Activated T-cell treated with anti-CD3 and anti-CD28 coated beads, Interleukin-2, amount 50 U/mL, for 24 hours (primary cell): ENCODE data around the gene CYSTM1.
A peak's percentile ranks its signal among the peaks of the same experiment; 100 is the strongest.

Experiments
- DNase-seq: peaks from one replicate; pipeline ENCODE4 v3.0.0-alpha.2; 2020
- H3K27ac Mint-ChIP-seq: 2 replicates; pipeline ENCODE4 v1.8.0; 2020; ENCODE audit warnings: mild to moderate bottlenecking, mixed read lengths
- H3K27me3 Mint-ChIP-seq: 2 replicates; pipeline ENCODE4 v1.8.0; 2020; ENCODE audit warnings: mixed read lengths
- H3K36me3 Mint-ChIP-seq: 2 replicates; pipeline ENCODE4 v1.8.0; 2020; ENCODE audit warnings: low read depth, mixed read lengths
- H3K4me1 Mint-ChIP-seq: 2 replicates; pipeline ENCODE4 v1.8.0; 2020; ENCODE audit warnings: low read depth, mixed read lengths
- H3K4me3 Mint-ChIP-seq: 2 replicates; pipeline ENCODE4 v1.8.0; 2020; ENCODE audit warnings: mild to moderate bottlenecking, moderate library complexity, mixed read lengths
- H3K9me3 Mint-ChIP-seq: 2 replicates; pipeline ENCODE4 v1.8.0; 2020; ENCODE audit warnings: mixed read lengths

CYSTM1 gene

GRCh38 chr5:140220032-140220697 lies 45.2 kb downstream of the CYSTM1 start:
- Mint-ChIP-seq H3K4me1 (peaks cover 32% of the 10 kb centered on the region), H3K4me3 (no peak overlapping the region), H3K36me3 (no peaks in the 10 kb centered on the region), H3K9me3 (no peaks in the 10 kb centered on the region), H3K27me3 (no peaks in the 10 kb centered on the region), H3K27ac (peak overlapping the region; percentile 7)
- DNase-seq: no peak

GRCh38 chr5:140220698-140221064 lies 45.7 kb downstream of the CYSTM1 start:
- DNase-seq: no peak
- Mint-ChIP-seq H3K27me3 (no peaks in the 10 kb centered on the region), H3K36me3 (no peaks in the 10 kb centered on the region), H3K27ac (peak overlapping the region; percentile 7), H3K4me1 (peaks cover 32% of the 10 kb centered on the region), H3K9me3 (no peaks in the 10 kb centered on the region), H3K4me3 (no peak overlapping the region)

DNA sequence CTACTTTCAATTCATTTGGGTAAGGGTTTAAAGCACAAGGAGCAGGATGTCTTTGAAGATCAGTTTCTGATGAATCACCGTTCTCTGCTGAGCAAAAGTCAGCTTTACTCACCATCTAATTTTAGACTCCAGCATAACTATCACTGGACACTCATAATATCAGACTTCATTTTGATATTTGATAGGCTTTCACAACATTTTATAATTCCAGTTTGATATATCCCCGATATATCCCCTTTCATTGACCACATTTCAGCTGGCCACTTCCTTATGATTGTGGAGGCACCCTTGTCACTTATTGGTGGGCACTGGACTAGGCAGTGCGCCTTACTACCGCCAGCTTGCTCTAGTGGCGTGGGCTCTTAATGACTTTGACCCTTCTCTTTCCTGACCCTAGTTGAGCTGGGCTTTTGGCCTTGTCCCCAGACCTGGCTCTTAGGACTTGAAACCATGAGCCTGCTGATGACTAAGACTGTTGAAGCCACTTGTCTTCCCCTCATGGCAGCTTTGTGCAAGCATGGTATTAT lies 46.8 kb downstream of the CYSTM1 start:
- H3K27me3 Mint-ChIP-seq: no peaks in the 10 kb centered on the region
- H3K36me3 Mint-ChIP-seq: no peaks in the 10 kb centered on the region
- peaks cover 32% of the 10 kb centered on the region for H3K4me1 Mint-ChIP-seq
- peak overlapping the region; percentile 51 for H3K27ac Mint-ChIP-seq
- H3K4me3 Mint-ChIP-seq: no peak overlapping the region
- no peaks in the 10 kb centered on the region for H3K9me3 Mint-ChIP-seq
- no peak for DNase-seq

- H3K4me3 Mint-ChIP-seq: no peak overlapping the region
- no peak overlapping the region for H3K27ac Mint-ChIP-seq
- no peaks in the 10 kb centered on the region for H3K27me3 Mint-ChIP-seq
Measured at GRCh38 chr5:140222416-140222815, 47.4 kb downstream of the CYSTM1 start.

DNA sequence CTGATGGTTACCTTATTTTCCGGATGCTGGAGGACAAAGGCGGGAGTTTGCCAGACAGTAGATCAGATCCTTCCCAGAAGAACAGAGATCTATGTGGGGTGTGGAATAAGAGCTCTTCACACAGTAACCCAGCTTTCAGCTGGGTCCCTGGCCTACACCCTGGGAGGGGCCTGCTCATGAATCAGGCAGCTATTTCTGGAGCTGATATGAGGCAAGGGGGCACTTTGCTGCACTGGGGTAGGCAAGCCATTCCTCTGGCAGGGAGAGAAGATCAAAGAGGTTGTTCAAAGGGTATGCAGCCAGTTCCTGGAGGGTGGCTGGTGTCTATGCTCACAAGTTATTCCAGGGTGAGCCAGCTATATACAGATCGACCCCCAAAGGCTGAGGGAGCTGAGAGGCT lies 48.6 kb downstream of the CYSTM1 start:
- Mint-ChIP-seq H3K36me3 (no peaks in the 10 kb centered on the region), H3K27ac (no peak overlapping the region), H3K4me3 (no peak overlapping the region)

More at GRCh38 chr5:140222416-140222815, 47.4 kb downstream of the CYSTM1 start:
- DNase-seq: no peak
- Mint-ChIP-seq H3K9me3 (no peaks in the 10 kb centered on the region), H3K4me1 (peaks cover 32% of the 10 kb centered on the region), H3K36me3 (no peaks in the 10 kb centered on the region)

GRCh38 chr5:140224658-140225057 lies 49.7 kb downstream of the CYSTM1 start:
- Mint-ChIP-seq H3K4me3 (no peak overlapping the region), H3K36me3 (no peaks in the 10 kb centered on the region), H3K4me1 (peaks cover 30% of the 10 kb centered on the region), H3K9me3 (no peaks in the 10 kb centered on the region), H3K27ac (no peak overlapping the region), H3K27me3 (no peaks in the 10 kb centered on the region)
- DNase-seq: no peak

More for the DNA sequence above, 48.6 kb downstream of the CYSTM1 start:
- H3K4me1 Mint-ChIP-seq: peaks cover 32% of the 10 kb centered on the region
- H3K9me3 Mint-ChIP-seq: no peaks in the 10 kb centered on the region
- no peaks in the 10 kb centered on the region for H3K27me3 Mint-ChIP-seq
- DNase-seq: no peak

DNA sequence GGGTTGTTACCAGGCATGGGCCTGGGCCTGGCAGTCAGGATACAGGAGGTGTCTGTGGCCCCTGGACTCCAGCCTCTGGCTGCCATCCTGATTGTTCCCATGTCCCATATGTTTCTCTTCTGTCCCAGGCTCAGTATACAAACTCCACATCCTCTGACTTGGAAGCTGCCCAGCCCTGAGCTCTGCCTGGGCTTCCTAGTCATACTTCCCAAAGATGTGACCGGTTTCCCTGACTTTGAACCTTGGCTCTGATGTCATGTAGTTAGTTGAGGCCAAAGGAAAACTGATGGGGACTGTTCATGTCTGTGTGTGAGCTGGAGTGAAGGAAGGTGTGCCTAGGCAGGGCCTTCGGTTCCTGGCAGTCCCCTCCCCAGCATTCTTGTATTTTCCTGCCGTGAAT lies 50.4 kb downstream of the CYSTM1 start:
- Mint-ChIP-seq H3K9me3 (no peaks in the 10 kb centered on the region), H3K4me1 (peaks cover 23% of the 10 kb centered on the region), H3K27ac (no peak overlapping the region), H3K27me3 (no peaks in the 10 kb centered on the region), H3K36me3 (no peaks in the 10 kb centered on the region), H3K4me3 (no peak overlapping the region)
- DNase-seq: no peak

DNA sequence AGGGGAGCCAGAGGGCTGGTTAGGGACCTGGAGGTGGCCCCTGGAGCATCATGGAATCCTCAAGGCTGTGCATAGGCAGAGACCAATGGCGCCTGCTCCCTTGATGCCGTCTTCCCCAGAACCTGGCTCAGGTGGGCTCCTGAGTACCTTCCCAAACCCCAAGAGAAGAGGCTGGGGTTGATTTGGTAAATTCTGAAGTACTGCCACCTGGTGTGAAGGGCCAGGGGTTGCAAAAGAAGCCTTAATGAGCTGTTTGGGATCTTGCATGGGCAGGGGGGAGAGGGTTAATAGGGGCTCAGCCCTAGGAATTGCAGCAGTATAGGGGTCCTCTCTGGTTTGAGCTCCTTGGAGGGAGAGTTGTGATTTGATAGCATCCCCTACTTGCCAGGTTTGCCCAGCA lies 52.1 kb downstream of the CYSTM1 start:
- no peaks in the 10 kb centered on the region for H3K27me3 Mint-ChIP-seq
- no peak overlapping the region for H3K4me3 Mint-ChIP-seq
- no peaks in the 10 kb centered on the region for H3K36me3 Mint-ChIP-seq
- no peaks in the 10 kb centered on the region for H3K9me3 Mint-ChIP-seq
- H3K27ac Mint-ChIP-seq: no peak overlapping the region
- H3K4me1 Mint-ChIP-seq: peaks cover 6% of the 10 kb centered on the region
- no peak for DNase-seq

- no peak for DNase-seq
- Mint-ChIP-seq H3K9me3 (no peaks in the 10 kb centered on the region), H3K36me3 (no peaks in the 10 kb centered on the region), H3K4me3 (no peak overlapping the region), H3K27ac (no peak overlapping the region), H3K4me1 (no peaks in the 10 kb centered on the region), H3K27me3 (no peaks in the 10 kb centered on the region)
Measured at GRCh38 chr5:140228364-140228837, 53.4 kb downstream of the CYSTM1 start.

DNA sequence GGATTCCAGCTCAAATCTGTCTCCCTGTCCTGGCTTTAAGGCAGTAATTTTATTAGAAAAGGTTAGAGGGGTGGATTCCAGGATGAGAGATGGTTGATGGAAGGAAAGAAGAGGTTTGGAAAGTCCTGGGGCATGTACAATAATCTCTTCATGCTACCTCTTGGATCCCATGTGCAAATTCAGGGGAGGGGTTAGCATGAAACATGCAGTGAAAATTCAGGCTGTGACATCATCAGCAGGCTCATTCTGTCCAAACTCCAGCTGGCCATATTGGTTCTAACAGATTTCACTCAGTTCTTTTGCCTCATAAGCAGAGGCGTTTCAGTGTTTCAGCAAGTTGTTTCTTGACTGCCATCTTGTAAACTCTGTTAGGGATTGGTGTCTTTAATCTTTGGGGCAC lies 55.4 kb downstream of the CYSTM1 start:
- no peaks in the 10 kb centered on the region for H3K9me3 Mint-ChIP-seq
- no peak overlapping the region for H3K4me3 Mint-ChIP-seq
- H3K36me3 Mint-ChIP-seq: no peaks in the 10 kb centered on the region
- no peaks in the 10 kb centered on the region for H3K27me3 Mint-ChIP-seq
- no peak overlapping the region for H3K27ac Mint-ChIP-seq
- no peak for DNase-seq
- H3K4me1 Mint-ChIP-seq: no peaks in the 10 kb centered on the region

- Mint-ChIP-seq H3K4me3 (no peak overlapping the region), H3K9me3 (no peaks in the 10 kb centered on the region), H3K27me3 (no peaks in the 10 kb centered on the region), H3K4me1 (no peaks in the 10 kb centered on the region), H3K36me3 (no peaks in the 10 kb centered on the region), H3K27ac (no peak overlapping the region)
- DNase-seq: no peak
Measured at GRCh38 chr5:140232731-140233130, 57.7 kb downstream of the CYSTM1 start.

DNA sequence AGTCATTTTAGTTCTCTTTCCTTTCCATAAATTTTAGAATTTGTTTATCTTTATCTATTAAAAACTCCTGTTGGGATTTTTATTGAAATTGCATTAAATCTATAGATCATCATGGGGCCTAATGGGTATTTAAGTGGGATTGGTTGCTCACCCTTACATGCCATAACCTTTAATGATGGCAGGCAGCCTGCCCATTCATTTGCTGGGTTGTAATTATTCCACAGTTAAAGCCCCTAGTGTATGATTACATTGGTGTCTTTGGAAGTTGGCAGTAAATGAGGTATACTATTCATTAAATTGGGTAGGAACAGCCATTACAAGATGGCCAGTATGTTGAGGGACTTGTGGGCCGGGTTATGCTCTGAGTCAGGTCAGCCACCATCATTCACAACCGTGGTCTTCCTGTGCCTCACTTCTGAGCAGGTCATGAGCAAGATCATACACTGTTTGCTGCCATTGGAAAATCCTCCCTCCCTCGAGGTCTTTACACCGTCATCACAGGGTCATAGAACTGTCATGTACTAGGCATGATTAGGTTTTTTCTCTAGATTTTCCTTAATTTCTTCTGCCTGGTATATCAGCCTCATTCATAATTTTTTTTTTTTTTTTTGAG lies 59.5 kb downstream of the CYSTM1 start:
- Mint-ChIP-seq H3K27ac (no peak overlapping the region), H3K36me3 (no peaks in the 10 kb centered on the region), H3K4me1 (no peaks in the 10 kb centered on the region), H3K9me3 (no peaks in the 10 kb centered on the region), H3K27me3 (no peaks in the 10 kb centered on the region), H3K4me3 (no peak overlapping the region)
- DNase-seq: no peak

GRCh38 chr5:140235791-140236551 lies 61.0 kb downstream of the CYSTM1 start:
- no peak overlapping the region for H3K4me3 Mint-ChIP-seq
- H3K9me3 Mint-ChIP-seq: no peaks in the 10 kb centered on the region
- H3K27me3 Mint-ChIP-seq: no peaks in the 10 kb centered on the region
- no peak for DNase-seq
- no peak overlapping the region for H3K27ac Mint-ChIP-seq
- H3K4me1 Mint-ChIP-seq: peaks cover 4% of the 10 kb centered on the region
- H3K36me3 Mint-ChIP-seq: no peaks in the 10 kb centered on the region

- no peak for DNase-seq
Measured at GRCh38 chr5:140236891-140237598, 62.1 kb downstream of the CYSTM1 start.

More at GRCh38 chr5:140236891-140237598, 62.1 kb downstream of the CYSTM1 start:
- Mint-ChIP-seq H3K4me1 (peaks cover 4% of the 10 kb centered on the region), H3K27ac (no peak overlapping the region), H3K27me3 (no peaks in the 10 kb centered on the region), H3K9me3 (no peaks in the 10 kb centered on the region), H3K4me3 (no peak overlapping the region), H3K36me3 (no peaks in the 10 kb centered on the region)
